GM21737 (cell line): ENCODE results near the gene RAD23B.

Experiments used
- ATAC-seq: cut with Tn5 transposase; IDR thresholded peaks from one replicate; pipeline ENCODE4 v1.9.1; 2021; ENCODE audit warnings: mild to moderate bottlenecking, moderate library complexity; ENCODE audit not compliant: unreplicated experiment

The RAD23B gene

GRCh38 chr9:107332883-107333282, 49.8 kb downstream of the RAD23B start:
- no peak for ATAC-seq

- no peak for ATAC-seq
Observed at GRCh38 chr9:107333363-107333762, 50.3 kb downstream of the RAD23B start.

- no peak for ATAC-seq
Observed at GRCh38 chr9:107334103-107334776, 51.2 kb downstream of the RAD23B start.

GRCh38 chr9:107335331-107335730, 52.3 kb downstream of the RAD23B start:
- ATAC-seq, result no peak

- no peak for ATAC-seq
Observed at GRCh38 chr9:107336718-107337360, 53.8 kb downstream of the RAD23B start.

- no peak for ATAC-seq
Observed at GRCh38 chr9:107337676-107338590, 54.9 kb downstream of the RAD23B start.

- ATAC-seq, result no peak
Observed at GRCh38 chr9:107338911-107339659, 56.0 kb downstream of the RAD23B start.

GRCh38 chr9:107340920-107341632, 58.0 kb downstream of the RAD23B start:
- ATAC-seq, result peak; percentile 85

- ATAC-seq, result no peak
Observed at GRCh38 chr9:107342476-107343161, 59.5 kb downstream of the RAD23B start.

- ATAC-seq, result no peak
Observed at GRCh38 chr9:107345327-107345726, 62.2 kb downstream of the RAD23B start.

- ATAC-seq, result no peak
Observed at GRCh38 chr9:107348836-107349235, 65.8 kb downstream of the RAD23B start.

GRCh38 chr9:107350443-107350842, 67.4 kb downstream of the RAD23B start:
- ATAC-seq, result no peak

- ATAC-seq, result no peak
Observed at GRCh38 chr9:107351382-107352045, 68.4 kb downstream of the RAD23B start.

- no peak for ATAC-seq
Observed at GRCh38 chr9:107355394-107355793, 72.3 kb downstream of the RAD23B start.

GRCh38 chr9:107358986-107359385, 75.9 kb downstream of the RAD23B start:
- ATAC-seq, result no peak

- no peak for ATAC-seq
Observed at GRCh38 chr9:107360098-107360497, 77.0 kb downstream of the RAD23B start.

GRCh38 chr9:107361816-107362215, 78.7 kb downstream of the RAD23B start:
- ATAC-seq, result no peak

- no peak for ATAC-seq
Observed at GRCh38 chr9:107363516-107364152, 80.6 kb downstream of the RAD23B start.
